ENCODE results near the gene PIM3. TPM values are rescaled to one million over a fixed set of nuclear protein-coding genes. Genes with fewer than 3 reads are reported as not detected.

PIM3 gene
- total and polyA plus RNA-seq, 10 of the 15 experiments (the other 5 are each of a cell fraction or from before 2014, with no cell fraction given), result 0.31 to 60.8 (median 12.4) TPM

GRCh38 chr22:49949914-49950292, 10.7 kb upstream of the PIM3 start:
- no peaks in the 10 kb centered on the region for H3K27me3 ChIP-seq (replicated peaks in 1 of 2; ENCODE audit: control insufficient read depth in 2 of 2, insufficient read depth in 2 of 2, low read length in 1 of 2)
- no peaks in the 10 kb centered on the region for H3K36me3 ChIP-seq (ENCODE audit: control insufficient read depth in 2 of 2, insufficient read depth in 2 of 2, low read length in 1 of 2)
- ATAC-seq, result no peak
- H3K9me3 ChIP-seq (replicated peaks; ENCODE audit: control insufficient read depth, insufficient read depth, low read length), result no peaks in the 10 kb centered on the region
- H3K79me2 ChIP-seq (ENCODE audit: control insufficient read depth, insufficient read depth, low read length), result no peaks in the 10 kb centered on the region
- no peak overlapping the region for H2AFZ ChIP-seq (ENCODE audit: control insufficient read depth, low read depth, low read length)
- ChIA-PET SMC1A (ENCODE audit: uncharacterized antibody, unreplicated experiment) (no interaction called here), POLR2A (no interaction called here), CTCF (no interaction called here), RAD21 (ENCODE audit: unreplicated experiment) (no interaction called here)
- H4K20me1 ChIP-seq (ENCODE audit: control insufficient read depth, insufficient read depth), result no peaks in the 10 kb centered on the region
- no peak for DNase-seq (ENCODE audit: low read depth, low spot score)
- H3K27ac ChIP-seq (ENCODE audit: control insufficient read depth, insufficient read depth), result no peak overlapping the region
- H3K4me2 ChIP-seq (ENCODE audit: control insufficient read depth, insufficient read depth), result no peak overlapping the region
- H3K4me3 ChIP-seq, result no peak overlapping the region
- peaks cover 4% of the 10 kb centered on the region; the same call in 1 of the 2 replicates for H3K4me1 ChIP-seq (ENCODE audit: control insufficient read depth, insufficient read depth, low read length)
- intact Hi-C loops (cut with micrococcal nuclease; ENCODE audit: unreplicated experiment), result no loop called here
- no peak for FAIRE-seq
- in situ Hi-C loops (cut with MboI), result no loop called here
- H3K9ac ChIP-seq (ENCODE audit: control insufficient read depth, insufficient read depth, low read length), result no peak overlapping the region
- WGBS (ENCODE audit: insufficient coverage, insufficient replicate concordance, low lambda C conversion rate, missing lambda C conversion rate), result 66% methylated on average over 11 of the region's 11 CpGs
- no TSS peak for BruUV-seq (replicated peaks)
- no peak for TF ChIP-seq EED (IDR thresholded peaks at IDR 0.05; ENCODE audit: low read depth)
- TF ChIP-seq MXI1 (IDR thresholded peaks at IDR 0.05; ENCODE audit: low read depth, low read length), result no peak
- no peak for TF ChIP-seq HDAC6 (IDR thresholded peaks at IDR 0.05; ENCODE audit: unreplicated experiment)
- TF ChIP-seq MYB (IDR thresholded peaks at IDR 0.05; ENCODE audit: borderline replicate concordance, low read depth, low read length), result no peak
- TF ChIP-seq MLLT1 (IDR thresholded peaks at IDR 0.05), result no peak
- TF ChIP-seq SREBF1 (IDR thresholded peaks at IDR 0.05; ENCODE audit: low read length), result no peak
- TF ChIP-seq BRCA1 (IDR thresholded peaks at IDR 0.05; ENCODE audit: low read depth, low read length), result no peak
- TF ChIP-seq NKRF (conservative IDR thresholded peaks at IDR 0.05), result no peak
- no peak for TF ChIP-seq IRF5 (IDR thresholded peaks at IDR 0.05; ENCODE audit: borderline replicate concordance)
- no peak for TF ChIP-seq PRDM15 (CRISPR knock-in tag; IDR thresholded peaks at IDR 0.05)
- TF ChIP-seq FOXM1 (IDR thresholded peaks at IDR 0.05; ENCODE audit: low read depth, low read length), result no peak
- TF ChIP-seq FOXK2 (IDR thresholded peaks at IDR 0.05), result no peak
- no peak for TF ChIP-seq CREM (IDR thresholded peaks at IDR 0.05; ENCODE audit: low read depth)
- TF ChIP-seq ZNF274 (IDR thresholded peaks at IDR 0.05; ENCODE audit: insufficient read depth, insufficient read length), result no peak
- no peak for TF ChIP-seq MEF2A (IDR thresholded peaks at IDR 0.05; ENCODE audit: insufficient read depth, low read depth, low read length)
- TF ChIP-seq ZNF384 (IDR thresholded peaks at IDR 0.05; ENCODE audit: borderline replicate concordance, low read depth, low read length), result no peak
- TF ChIP-seq, protein P1, sequence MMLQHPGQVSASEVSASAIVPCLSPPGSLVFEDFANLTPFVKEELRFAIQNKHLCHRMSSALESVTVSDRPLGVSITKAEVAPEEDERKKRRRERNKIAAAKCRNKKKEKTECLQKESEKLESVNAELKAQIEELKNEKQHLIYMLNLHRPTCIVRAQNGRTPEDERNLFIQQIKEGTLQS (IDR thresholded peaks at IDR 0.05; ENCODE audit: borderline replicate concordance, extremely low read depth, low read depth, low read length), result no peak
- TF ChIP-seq SMARCA5 (IDR thresholded peaks at IDR 0.05), result no peak
